ENCODE data around the gene TMEM266.
A peak's percentile ranks its signal among the peaks of the same experiment; 100 is the strongest.

DNA sequence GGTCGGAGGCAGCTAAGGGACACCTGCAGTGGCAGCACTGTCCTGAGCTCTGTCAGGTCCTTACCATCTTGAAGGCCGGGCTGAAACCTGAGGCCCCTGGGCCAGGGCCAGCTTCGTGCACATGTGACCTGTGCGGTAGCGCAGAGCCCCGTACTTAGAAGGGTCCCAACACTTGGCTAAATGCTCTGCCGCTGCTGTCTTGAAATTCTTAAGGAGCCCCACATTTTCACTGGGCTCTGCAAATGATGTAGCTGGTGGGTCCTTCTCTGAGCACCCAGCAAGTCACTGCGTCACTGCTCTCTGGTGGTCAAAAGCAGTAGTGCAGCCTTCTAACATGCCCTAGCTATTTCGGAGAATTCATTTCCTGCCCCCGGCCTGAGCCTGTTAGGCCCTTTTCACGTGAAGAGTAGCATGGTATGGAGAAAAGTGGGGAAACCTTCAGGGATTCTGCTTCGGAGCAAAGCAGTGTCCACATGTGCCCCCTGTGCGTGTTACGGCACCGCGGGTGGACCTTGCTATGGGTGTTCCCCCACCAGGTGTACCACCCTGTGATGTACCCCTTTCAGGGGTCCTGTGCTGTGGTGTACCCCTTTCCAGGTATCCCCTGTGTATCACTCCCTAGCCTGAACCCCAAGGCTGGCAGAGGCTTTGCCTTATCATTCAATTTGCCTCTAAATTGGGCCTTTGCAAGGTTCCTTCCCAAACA lies 79.7 kb downstream of the TMEM266 start:
- TF ChIP-seq RAD21 (IDR thresholded peaks at IDR 0.05; ENCODE audit: low read length): peak; percentile 79
- TF ChIP-seq CTCF (conservative IDR thresholded peaks at IDR 0.05; ENCODE audit: low read depth, low read length): peak; percentile 87
- no peak for TF ChIP-seq POLR2A (IDR thresholded peaks at IDR 0.05; ENCODE audit: low read depth, low read length)
- no peak for TF ChIP-seq MAFK (IDR thresholded peaks at IDR 0.05; ENCODE audit: low read depth, low read length)
- peak; percentile 84 for TF ChIP-seq SMC3 (IDR thresholded peaks at IDR 0.05; ENCODE audit: low read depth, low read length)
- TF ChIP-seq CEBPB (IDR thresholded peaks at IDR 0.05; ENCODE audit: low read depth, low read length): no peak
- no peak for TF ChIP-seq FOS (IDR thresholded peaks at IDR 0.05; ENCODE audit: low read depth, low read length)
- TF ChIP-seq USF2 (IDR thresholded peaks at IDR 0.05; ENCODE audit: low read depth, low read length): no peak
- no peak for TF ChIP-seq MAZ (IDR thresholded peaks at IDR 0.05; ENCODE audit: borderline replicate concordance, low read depth, low read length)
